ENCODE data around the gene GNB1.
A peak's percentile ranks its signal among the peaks of the same experiment; 100 is the strongest.

Gene GNB1

GRCh38 chr1:1777950-1778662 lies 112.8 kb downstream of the GNB1 start, which contains the start of gene NADK:
NADK (minus strand) TSS chr1:1778470; CDS start chr1:1765406, 13,064 bp downstream.
- Histone ChIP-seq H3K36me3 (ENCODE audit: control insufficient read depth, low read length) (peaks cover 49% of the 10 kb centered on the region), H3K9me2 (replicated peaks; ENCODE audit: control insufficient read depth, low read length) (no peaks in the 10 kb centered on the region), H3K27me3 (ENCODE audit: control insufficient read depth, low read length) (no peaks in the 10 kb centered on the region), H3K4me3 (ENCODE audit: low read length) (peak within 1 kb of the TSS; percentile 85), H3K27ac (ENCODE audit: low read depth, low read length) (peak within 1 kb of the TSS; percentile 100), H3K79me2 (ENCODE audit: control insufficient read depth, low read length) (peaks cover 51% of the 10 kb centered on the region), H3F3A (ENCODE audit: control insufficient read depth, insufficient read depth) (peaks cover 56% of the 10 kb centered on the region), H3K9me3 (ENCODE audit: control insufficient read depth, insufficient read depth, low read length) (no peaks in the 10 kb centered on the region), H3K4me2 (ENCODE audit: low read length) (peak within 1 kb of the TSS; percentile 100), H3K4me1 (ENCODE audit: control insufficient read depth, low read length) (peaks cover 68% of the 10 kb centered on the region), H4K20me1 (ENCODE audit: control insufficient read depth, insufficient read depth, low read depth, low read length) (peaks cover 12% of the 10 kb centered on the region; the same call in 1 of the 2 replicates)
- TF ChIP-seq CTCF (IDR thresholded peaks at IDR 0.05; ENCODE audit: low read depth, low read length, poor library complexity, severe bottlenecking) (no peak), EZH2phosphoT487 (IDR thresholded peaks at IDR 0.05; ENCODE audit: borderline replicate concordance, low read length) (no peak)

GRCh38 chr1:1777583-1777899 lies 113.3 kb downstream of the GNB1 start:
- peaks cover 57% of the 10 kb centered on the region for H3K79me2 ChIP-seq (ENCODE audit: control insufficient read depth, low read length)
- H3F3A ChIP-seq (ENCODE audit: control insufficient read depth, insufficient read depth) = peaks cover 52% of the 10 kb centered on the region
- peak overlapping the region; percentile 85 for H3K4me3 ChIP-seq (ENCODE audit: low read length)
- H3K4me1 ChIP-seq (ENCODE audit: control insufficient read depth, low read length) = peaks cover 62% of the 10 kb centered on the region
- H3K27ac ChIP-seq (ENCODE audit: low read depth, low read length) = peak overlapping the region; percentile 100
- peaks cover 12% of the 10 kb centered on the region; the same call in 1 of the 2 replicates for H4K20me1 ChIP-seq (ENCODE audit: control insufficient read depth, insufficient read depth, low read depth, low read length)
- no peaks in the 10 kb centered on the region for H3K9me3 ChIP-seq (ENCODE audit: control insufficient read depth, insufficient read depth, low read length)
- H3K9me2 ChIP-seq (replicated peaks; ENCODE audit: control insufficient read depth, low read length) = no peaks in the 10 kb centered on the region
- peaks cover 55% of the 10 kb centered on the region for H3K36me3 ChIP-seq (ENCODE audit: control insufficient read depth, low read length)
- H3K4me2 ChIP-seq (ENCODE audit: low read length) = peak overlapping the region; percentile 99
- H3K27me3 ChIP-seq (ENCODE audit: control insufficient read depth, low read length) = no peaks in the 10 kb centered on the region
- TF ChIP-seq EZH2phosphoT487 (IDR thresholded peaks at IDR 0.05; ENCODE audit: borderline replicate concordance, low read length) (no peak), CTCF (IDR thresholded peaks at IDR 0.05; ENCODE audit: low read depth, low read length, poor library complexity, severe bottlenecking) (no peak)

- peak overlapping the region; percentile 100 for H3K27ac ChIP-seq (ENCODE audit: low read depth, low read length)
- H3K79me2 ChIP-seq (ENCODE audit: control insufficient read depth, low read length) = peaks cover 63% of the 10 kb centered on the region
- H3K4me1 ChIP-seq (ENCODE audit: control insufficient read depth, low read length) = peaks cover 56% of the 10 kb centered on the region
- TF ChIP-seq CTCF (IDR thresholded peaks at IDR 0.05; ENCODE audit: low read depth, low read length, poor library complexity, severe bottlenecking) (no peak), EZH2phosphoT487 (IDR thresholded peaks at IDR 0.05; ENCODE audit: borderline replicate concordance, low read length) (no peak)
- no peaks in the 10 kb centered on the region for H3K27me3 ChIP-seq (ENCODE audit: control insufficient read depth, low read length)
- H3K4me3 ChIP-seq (ENCODE audit: low read length) = peak overlapping the region; percentile 85
- no peaks in the 10 kb centered on the region for H3K9me3 ChIP-seq (ENCODE audit: control insufficient read depth, insufficient read depth, low read length)
- H4K20me1 ChIP-seq (ENCODE audit: control insufficient read depth, insufficient read depth, low read depth, low read length) = peaks cover 12% of the 10 kb centered on the region; the same call in 1 of the 2 replicates
- peaks cover 46% of the 10 kb centered on the region for H3F3A ChIP-seq (ENCODE audit: control insufficient read depth, insufficient read depth)
- H3K36me3 ChIP-seq (ENCODE audit: control insufficient read depth, low read length) = peaks cover 61% of the 10 kb centered on the region
- H3K9me2 ChIP-seq (replicated peaks; ENCODE audit: control insufficient read depth, low read length) = no peaks in the 10 kb centered on the region
- peak overlapping the region; percentile 99 for H3K4me2 ChIP-seq (ENCODE audit: low read length)
Measured at GRCh38 chr1:1776672-1777582, 114.0 kb downstream of the GNB1 start.

Data from DOHH2 (cell line).